HCT116 (cell line): ENCODE data around the gene SLC5A5. TPM values are rescaled to one million over a fixed set of nuclear protein-coding genes. Genes with fewer than 3 reads are reported as not detected.

Experiments
- ATAC-seq: fragments of 200-7000 bp; cut with Tn5 transposase; 2 replicates; pipeline ENCODE4 v1.9.1; 2020; ENCODE audit warnings: mild to moderate bottlenecking, moderate library complexity
- BruUV-seq: library from RNA; stranded (reverse); fragments of 400-500 nt; replicated peaks from 2 replicates; lab custom pipeline; 2021; lab: Mats Ljungman, UMichigan
- CTCF ChIA-PET: fragments of 300-600 bp; sonication (Branson Sonifier 250); formaldehyde crosslinking; loops from one replicate; lab custom pipeline; 2021; ENCODE audit warnings: antibody characterized with exemption; lab: Charles Lee
- POLR2A ChIA-PET: fragments of 300-600, 350-600 bp; sonication (Branson Sonifier 250); formaldehyde crosslinking; loops from one replicate; lab custom pipeline; 2021; ENCODE audit warnings: antibody characterized with exemption; lab: Charles Lee
- RAD21 ChIA-PET, 2 experiments: fragments of 300-600 bp; sonication (Branson Sonifier 250); formaldehyde crosslinking; loops; one replicate each; lab custom pipeline; 2023; ENCODE audit warnings: low total read pairs in 2 of 2; ENCODE audit not compliant: uncharacterized antibody in 2 of 2, unreplicated experiment in 2 of 2, low non-redundant PET in 1 of 2; lab: Charles Lee
- DNase-seq: peaks from one replicate; pipeline ENCODE4 v3.0.0-alpha.2; 2010; ENCODE audit warnings: low read depth, low spot score
- H2AFZ ChIP-seq: fragments of 200-600 bp; shearing (Covaris generic), sonication (generic); 2 replicates; pipeline ENCODE4 v1.6.1; 2017; ENCODE audit warnings: low read depth, mixed run types, mixed read lengths, antibody characterized with exemption, low read length; ENCODE audit not compliant: poor library complexity, severe bottlenecking
- H3K27ac ChIP-seq: 2 replicates; pipeline ENCODE4 v1.5.1; 2012; ENCODE audit warnings: low read depth, low read length
- H3K27me3 ChIP-seq: fragments of 200-600 bp; sonication (generic); 2 replicates; pipeline ENCODE4 v1.6.1; 2016; ENCODE audit warnings: mixed run types, low read length, mixed read lengths; ENCODE audit not compliant: insufficient read depth
- H3K36me3 ChIP-seq, 2 experiments: fragments of 200-500 bp in 1 of 2; fragments of 200-600 bp in 1 of 2; sonication (Bioruptor generic) in 1 of 2; sonication (generic) in 1 of 2; 2 replicates each; pipeline versions ENCODE4 v1.5.1 to v1.6.1; 2014 to 2016; ENCODE audit warnings: low read length in 2 of 2, inconsistent platforms in 1 of 2, mixed read lengths in 1 of 2, mixed run types in 1 of 2; ENCODE audit not compliant: insufficient read depth in 2 of 2, control insufficient read depth in 1 of 2
- H3K4me1 ChIP-seq, 2 experiments: fragments of 200-600 bp in 1 of 2; sonication (generic) in 1 of 2; 2 replicates each; pipeline versions ENCODE4 v1.5.1 to v1.6.1; 2012 to 2017; ENCODE audit warnings: low read length in 2 of 2, inconsistent platforms in 1 of 2, mild to moderate bottlenecking in 1 of 2, mixed read lengths in 1 of 2, mixed run types in 1 of 2, moderate library complexity in 1 of 2; ENCODE audit not compliant: insufficient read depth in 2 of 2, control insufficient read depth in 1 of 2
- H3K4me2 ChIP-seq: fragments of 200-600 bp; sonication (generic); 2 replicates; pipeline ENCODE4 v1.6.1; 2017; ENCODE audit warnings: mixed run types, low read length, mixed read lengths
- H3K4me3 ChIP-seq, 2 experiments: fragments of 200-600 bp in 1 of 2; sonication (generic) in 1 of 2; replicated peaks in 1 of 2; 2 replicates each; pipeline ENCODE4 v1.5.1; 2011 to 2016; ENCODE audit warnings: low read length in 2 of 2, control low read depth in 1 of 2, low read depth in 1 of 2, mild to moderate bottlenecking in 1 of 2, mixed read lengths in 1 of 2, mixed run types in 1 of 2
- H3K79me2 ChIP-seq: fragments of 200-600 bp; sonication (generic); 2 replicates; pipeline ENCODE4 v1.6.1; 2017; ENCODE audit warnings: mild to moderate bottlenecking, mixed run types, low read length, moderate library complexity, mixed read lengths; ENCODE audit not compliant: insufficient read depth
- H3K9ac ChIP-seq: fragments of 200-600 bp; sonication (generic); 2 replicates; pipeline ENCODE4 v1.6.1; 2016; ENCODE audit warnings: low read length, mixed read lengths
- H3K9me2 ChIP-seq: fragments of 200-600 bp; sonication (generic), shearing (Covaris generic); 2 replicates; pipeline ENCODE4 v1.6.1; 2017; ENCODE audit warnings: mixed run types, mild to moderate bottlenecking, moderate library complexity; ENCODE audit not compliant: insufficient read depth
- H3K9me3 ChIP-seq, 2 experiments: fragments of 200-500 bp in 1 of 2; fragments of 200-600 bp in 1 of 2; sonication (Bioruptor generic) in 1 of 2; sonication (generic) in 1 of 2; 2 replicates each; pipeline ENCODE4 v1.6.1; 2014 to 2017; ENCODE audit warnings: low read length in 2 of 2, mixed read lengths in 2 of 2, inconsistent platforms in 1 of 2, low read depth in 1 of 2, mild to moderate bottlenecking in 1 of 2, mixed run types in 1 of 2, moderate library complexity in 1 of 2; ENCODE audit not compliant: control insufficient read depth in 1 of 2, insufficient read depth in 1 of 2
- H4K20me1 ChIP-seq: fragments of 200-600 bp; sonication (generic), shearing (Covaris generic); 2 replicates; pipeline ENCODE4 v1.6.1; 2017; ENCODE audit warnings: mixed run types, mild to moderate bottlenecking, moderate library complexity; ENCODE audit not compliant: insufficient read depth
- EGR1 ChIP-seq: IDR thresholded peaks from 2 replicates; pipeline ENCODE4 v1.6.1; 2012; ENCODE audit warnings: low read depth
- POLR2A ChIP-seq: IDR thresholded peaks from 2 replicates; pipeline ENCODE4 v1.7.0; 2011; ENCODE audit warnings: borderline replicate concordance; ENCODE audit not compliant: insufficient read depth, insufficient read length; ENCODE audit errors: extremely low read depth
- POLR2AphosphoS5 ChIP-seq: IDR thresholded peaks from 2 replicates; pipeline ENCODE4 v1.6.1; 2011; ENCODE audit warnings: mild to moderate bottlenecking, low read depth, low read length, moderate library complexity
- ZFX ChIP-seq: fragments of 450-650 bp; IDR thresholded peaks from 2 replicates; pipeline ENCODE4 v1.6.1; 2017
- ZNF274 ChIP-seq: fragments of 200-500 bp; sonication (Bioruptor generic); IDR thresholded peaks from 2 replicates; pipeline ENCODE4 v1.6.1; 2014; ENCODE audit warnings: mild to moderate bottlenecking, low read depth, low read length, inconsistent platforms
- intact Hi-C: fragments of 100-400 bp; cut with micrococcal nuclease; formaldehyde crosslinking; loops from 2 replicates; pipeline ENCODE4 v1.10.0; 2022
- total RNA-seq: library from RNA; stranded (reverse); gene quantifications from one replicate; pipeline ENCODE4 v1.2.1, GENCODE V29; 2021; ENCODE audit not compliant: unreplicated experiment
- TF ChIP-seq, protein P1 (sequence below): IDR thresholded peaks from 2 replicates; pipeline ENCODE4 v1.6.1; 2012
- TF ChIP-seq, protein P2 (sequence below): IDR thresholded peaks from 2 replicates; pipeline ENCODE4 v1.6.1; 2012

SLC5A5 gene
- total RNA-seq, 1 experiment from 2014 or later: 0.59 TPM

DNA sequence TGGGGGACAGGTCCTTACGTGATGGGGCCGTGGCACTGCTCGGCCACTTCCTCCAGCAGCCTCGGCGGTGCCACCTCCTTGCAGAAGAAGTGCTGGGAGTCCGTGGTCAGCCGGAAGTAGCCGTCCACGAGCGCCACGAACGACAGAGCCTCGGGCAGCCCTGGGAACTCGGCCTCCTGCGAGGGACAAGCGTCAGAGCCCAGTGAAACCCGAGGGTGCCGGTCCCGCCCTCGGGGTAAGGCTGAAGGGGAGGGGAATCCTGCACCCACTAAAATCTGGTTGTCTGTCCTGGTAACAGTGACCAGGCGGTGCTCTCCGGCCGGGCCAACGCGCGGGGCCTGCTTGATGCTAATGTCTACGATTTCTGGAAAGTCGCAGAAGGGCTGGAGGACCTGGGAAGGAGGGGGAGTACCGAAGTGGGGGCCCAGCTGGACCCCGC is 30.4 kb upstream of the SLC5A5 start:
- ATAC-seq (peak; percentile 56), DNase-seq (no peak)
- TF ChIP-seq EGR1: no peak
- peak; percentile 39; the same call in 1 of the 2 replicates for TF ChIP-seq POLR2AphosphoS5
- TF ChIP-seq, all 23 proteins: peak for 1
- Histone ChIP-seq H3K4me2 (peak overlapping the region; percentile 99), H3K27me3 (no peaks in the 10 kb centered on the region), H3K36me3 (no peaks in the 10 kb centered on the region), H3K79me2 (peaks cover 13% of the 10 kb centered on the region), H3K9ac (peak overlapping the region; percentile 100), H4K20me1 (no peaks in the 10 kb centered on the region), H3K27ac (peak overlapping the region; percentile 93), H3K4me1 (peaks cover 9 to 30% of the 10 kb centered on the region in 2 experiments; a peak in 3 of 4 replicates), H3K9me2 (no peaks in the 10 kb centered on the region), H3K9me3 (no peaks in the 10 kb centered on the region), H2AFZ (peak overlapping the region; percentile 30), H3K4me3 (peak overlapping the region; percentile 83 to 93)
- intact Hi-C loops: loop anchor here (5.0 kb wide), 1 partner anchor 44 kb away; the partner anchor contains the start of gene B3GNT3
- TSS peak; percentile 76 for BruUV-seq
- ChIA-PET CTCF (no interaction called here), RAD21 (no interaction called here), POLR2A (interaction anchor here (0.6 to 3.2 kb wide), 6 partner anchors 10 to 235 kb away, joined by 3 to 18 read pairs (median 3); partner anchors contain the start of genes B3GNT3 and RPL18A)

- H3K9me3 ChIP-seq: no peaks in the 10 kb centered on the region
- H3K4me2 ChIP-seq: peak overlapping the region; percentile 99
- intact Hi-C loops: loop anchor here (5.0 kb wide), 1 partner anchor 45 kb away; the partner anchor contains the start of gene B3GNT3
- CTCF ChIA-PET: no interaction called here
- peak overlapping the region; percentile 100 for H3K9ac ChIP-seq
- POLR2A ChIA-PET: interaction anchor here (0.6 to 3.2 kb wide), 7 partner anchors 9 to 370 kb away, joined by 3 to 18 read pairs (median 3); partner anchors contain the start of genes B3GNT3 and RPL18A
- H3K4me3 ChIP-seq: peak overlapping the region; percentile 83 to 93
- peaks cover 9 to 30% of the 10 kb centered on the region in 2 experiments; a peak in 3 of 4 replicates for H3K4me1 ChIP-seq
- RAD21 ChIA-PET: interaction anchor here in 1 of 2 experiments (1.1 kb wide), 1 partner anchor 11 kb away, joined by 4 read pairs; no protein-coding TSS in a partner anchor
- H4K20me1 ChIP-seq: no peaks in the 10 kb centered on the region
- TF ChIP-seq POLR2A (peak; percentile 64), ZFX (peak; percentile 86; the same call in 1 of the 2 replicates), POLR2AphosphoS5 (peak; percentile 90), ZNF274 (no peak), EGR1 (peak; percentile 69)
- TF ChIP-seq, protein P1, sequence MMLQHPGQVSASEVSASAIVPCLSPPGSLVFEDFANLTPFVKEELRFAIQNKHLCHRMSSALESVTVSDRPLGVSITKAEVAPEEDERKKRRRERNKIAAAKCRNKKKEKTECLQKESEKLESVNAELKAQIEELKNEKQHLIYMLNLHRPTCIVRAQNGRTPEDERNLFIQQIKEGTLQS: no peak
- TF ChIP-seq, protein P2, sequence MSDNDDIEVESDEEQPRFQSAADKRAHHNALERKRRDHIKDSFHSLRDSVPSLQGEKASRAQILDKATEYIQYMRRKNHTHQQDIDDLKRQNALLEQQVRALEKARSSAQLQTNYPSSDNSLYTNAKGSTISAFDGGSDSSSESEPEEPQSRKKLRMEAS: peak; percentile 94
- TF ChIP-seq, all 23 proteins: peak for 5
- DNase-seq (peak; percentile 92), ATAC-seq (peak; percentile 89)
- H2AFZ ChIP-seq: peak overlapping the region; percentile 30
- no peaks in the 10 kb centered on the region for H3K27me3 ChIP-seq
- no peaks in the 10 kb centered on the region for H3K9me2 ChIP-seq
- H3K36me3 ChIP-seq: no peaks in the 10 kb centered on the region
- BruUV-seq: no TSS peak
- H3K79me2 ChIP-seq: peaks cover 13% of the 10 kb centered on the region
- peak overlapping the region; percentile 93 for H3K27ac ChIP-seq
Measured at GRCh38 chr19:17841810-17842662, 29.7 kb upstream of the SLC5A5 start.
